Stimulated activated naive CD8-positive, alpha-beta T cell treated with anti-CD3 and anti-CD28 coated beads, Interleukin-15, amount 100 ng/mL, for 72 hours (primary cell): ENCODE data around the gene SESN2.
"Not testable (repeated sequence)": the region's sequence is repeated elsewhere in the genome, so short reads cannot be mapped to it uniquely, and the experiment has no call there.

Experiments used
- ATAC-seq: fragments of 150-1000 bp; cut with Tn5 transposase; 2 replicates; pipeline ENCODE4 v1.10.0; 2021; ENCODE audit warnings: mild to moderate bottlenecking, moderate library complexity
- DNase-seq, 2 donors: peaks; one replicate each; pipeline ENCODE4 v3.0.0; 2021 to 2022
- H3K27ac Mint-ChIP-seq, 2 donors: one replicate each; pipeline ENCODE4 v1.8.0; 2022; ENCODE audit warnings: mild to moderate bottlenecking in 2 of 2, mixed read lengths in 2 of 2, moderate library complexity in 2 of 2
- H3K27me3 Mint-ChIP-seq: one replicate; pipeline ENCODE4 v1.8.0; 2022; ENCODE audit warnings: mixed read lengths
- H3K4me1 Mint-ChIP-seq: one replicate; pipeline ENCODE4 v1.8.0; 2022; ENCODE audit warnings: mild to moderate bottlenecking, mixed read lengths
- H3K4me3 Mint-ChIP-seq, 2 donors: one replicate each; pipeline ENCODE4 v1.8.0; 2022; ENCODE audit warnings: mild to moderate bottlenecking in 2 of 2, mixed read lengths in 2 of 2, moderate library complexity in 1 of 2
- H3K9me3 Mint-ChIP-seq, 2 donors: one replicate each; pipeline ENCODE4 v1.8.0; 2022; ENCODE audit warnings: mixed read lengths in 2 of 2

The SESN2 gene

DNA sequence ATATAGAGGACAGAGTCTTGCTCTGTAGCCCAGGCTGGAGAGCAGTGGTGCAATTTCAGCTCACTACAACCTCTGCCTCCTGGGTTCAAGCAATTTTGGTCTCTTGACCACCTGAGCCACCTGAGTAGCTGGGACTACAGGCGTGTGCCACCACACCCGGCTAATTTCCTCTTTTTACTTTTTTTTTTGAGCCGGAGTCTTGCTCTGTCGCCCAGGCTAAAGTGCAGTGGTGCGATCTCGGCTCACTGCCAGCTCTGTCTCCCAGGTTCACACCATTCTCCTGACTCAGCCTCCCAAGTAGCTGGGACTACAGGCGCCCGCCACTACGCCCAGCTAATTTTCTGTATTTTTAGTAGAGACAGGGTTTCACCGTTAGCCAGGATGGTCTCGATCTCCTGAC, 68.1 kb downstream of the SESN2 start:
- not testable (repeated sequence) for H3K27ac Mint-ChIP-seq, ATAC-seq

DNA sequence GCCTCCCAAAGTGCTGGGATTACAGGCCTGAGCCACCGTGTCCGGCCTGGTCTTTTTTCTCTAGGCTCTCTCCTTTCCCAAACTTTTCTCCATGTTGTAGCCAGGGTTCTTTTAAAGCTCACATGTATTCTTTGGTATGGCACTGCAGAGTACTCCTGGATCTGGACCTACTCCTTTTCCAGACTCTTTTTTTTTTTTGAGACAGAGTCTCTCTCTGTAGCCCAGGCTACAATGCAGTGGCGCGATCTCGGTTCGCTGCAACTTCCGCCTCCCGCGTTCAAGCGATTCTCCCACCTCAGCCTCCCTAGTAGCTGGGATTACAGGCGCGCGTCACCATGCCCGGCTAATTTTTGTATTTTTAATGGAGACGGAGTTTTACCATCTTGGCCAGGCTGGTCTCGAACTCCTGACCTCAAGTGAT, 68.9 kb downstream of the SESN2 start:
- no peak for ATAC-seq
- H3K4me1 Mint-ChIP-seq, result peaks cover 42% of the 10 kb centered on the region
- peak overlapping the region; percentile 94 to 95 for H3K4me3 Mint-ChIP-seq
- no peak for DNase-seq
- H3K27me3 Mint-ChIP-seq, result no peaks in the 10 kb centered on the region
- H3K27ac Mint-ChIP-seq, result peak overlapping the region; percentile 98 to 99
- H3K9me3 Mint-ChIP-seq, result no peaks in the 10 kb centered on the region

More for the DNA sequence above, 68.1 kb downstream of the SESN2 start:
- DNase-seq, H3K9me3 Mint-ChIP-seq, H3K27me3 Mint-ChIP-seq: not testable (repeated sequence)
- Mint-ChIP-seq H3K4me3 (peak overlapping the region; percentile 94 to 95), H3K4me1 (peaks cover 34% of the 10 kb centered on the region)

- ATAC-seq (peak; percentile 34), DNase-seq (no peak)
- no peaks in the 10 kb centered on the region for H3K9me3 Mint-ChIP-seq
- H3K4me1 Mint-ChIP-seq, result peaks cover 47% of the 10 kb centered on the region
- no peaks in the 10 kb centered on the region for H3K27me3 Mint-ChIP-seq
- H3K27ac Mint-ChIP-seq, result peak overlapping the region; percentile 98 to 99
- peak overlapping the region; percentile 94 to 95 for H3K4me3 Mint-ChIP-seq
Measured at GRCh38 chr1:28329395-28330153, 70.3 kb downstream of the SESN2 start.
